ENCODE measurements around the gene MAPK11. TPM values are rescaled to one million over a fixed set of nuclear protein-coding genes. Genes with fewer than 3 reads are reported as not detected.
A peak's percentile ranks its signal among the peaks of the same experiment; 100 is the strongest.

The MAPK11 gene
- total and polyA plus RNA-seq, 2 donors (not counting 1 experiment from before 2014, with no cell fraction given) = 8.1 to 9.9 TPM

DNA sequence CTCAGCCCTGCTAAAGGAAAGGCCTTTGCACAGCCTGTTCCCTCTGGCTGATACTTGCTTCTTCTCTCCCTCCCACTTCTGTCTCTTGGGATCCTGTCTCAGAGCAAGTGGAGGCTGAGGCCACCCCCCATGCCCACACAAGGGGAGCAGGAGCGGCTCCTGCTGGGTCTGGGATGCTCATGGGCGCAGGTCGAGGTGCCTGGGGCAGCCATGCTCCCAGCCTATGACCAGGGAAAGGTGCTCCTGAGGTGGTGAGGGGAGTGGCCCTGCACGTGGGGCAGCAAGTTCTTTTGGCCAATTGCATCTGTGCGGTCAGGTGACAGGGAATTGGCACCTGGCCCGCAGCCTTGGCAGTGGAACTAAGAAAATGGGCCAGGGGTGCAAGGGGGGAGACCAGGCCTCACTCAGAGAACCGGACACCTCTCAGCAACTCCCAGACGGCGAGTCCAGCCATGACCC lies 1.5 kb downstream of the MAPK11 start:
- no peaks in the 10 kb centered on the region for H3K27me3 Mint-ChIP-seq
- H4K20me1 ChIP-seq (ENCODE audit: control insufficient read depth, insufficient read depth, low read length, poor library complexity, severe bottlenecking) = peaks cover 11% of the 10 kb centered on the region
- no peaks in the 10 kb centered on the region for H3K36me3 ChIP-seq (replicated peaks in 1 of 2; ENCODE audit: control extremely low read depth in 1 of 2, control insufficient read depth in 1 of 2, extremely low read depth in 1 of 2, insufficient read depth in 2 of 2, low read length in 1 of 2)
- no peaks in the 10 kb centered on the region for H3K79me2 ChIP-seq (ENCODE audit: control insufficient read depth, insufficient read depth, low read length)
- WGBS (ENCODE audit: insufficient coverage) = 77% methylated on average over 8 of the region's 9 CpGs
- TF ChIP-seq, protein P1, sequence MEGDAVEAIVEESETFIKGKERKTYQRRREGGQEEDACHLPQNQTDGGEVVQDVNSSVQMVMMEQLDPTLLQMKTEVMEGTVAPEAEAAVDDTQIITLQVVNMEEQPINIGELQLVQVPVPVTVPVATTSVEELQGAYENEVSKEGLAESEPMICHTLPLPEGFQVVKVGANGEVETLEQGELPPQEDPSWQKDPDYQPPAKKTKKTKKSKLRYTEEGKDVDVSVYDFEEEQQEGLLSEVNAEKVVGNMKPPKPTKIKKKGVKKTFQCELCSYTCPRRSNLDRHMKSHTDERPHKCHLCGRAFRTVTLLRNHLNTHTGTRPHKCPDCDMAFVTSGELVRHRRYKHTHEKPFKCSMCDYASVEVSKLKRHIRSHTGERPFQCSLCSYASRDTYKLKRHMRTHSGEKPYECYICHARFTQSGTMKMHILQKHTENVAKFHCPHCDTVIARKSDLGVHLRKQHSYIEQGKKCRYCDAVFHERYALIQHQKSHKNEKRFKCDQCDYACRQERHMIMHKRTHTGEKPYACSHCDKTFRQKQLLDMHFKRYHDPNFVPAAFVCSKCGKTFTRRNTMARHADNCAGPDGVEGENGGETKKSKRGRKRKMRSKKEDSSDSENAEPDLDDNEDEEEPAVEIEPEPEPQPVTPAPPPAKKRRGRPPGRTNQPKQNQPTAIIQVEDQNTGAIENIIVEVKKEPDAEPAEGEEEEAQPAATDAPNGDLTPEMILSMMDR (IDR thresholded peaks at IDR 0.05) = no peak
- no peak for TF ChIP-seq EZH2 (IDR thresholded peaks at IDR 0.05; ENCODE audit: borderline replicate concordance, insufficient read depth, low read depth, low read length, poor library complexity, severe bottlenecking)
- H3K27me3 ChIP-seq (replicated peaks in 1 of 4; ENCODE audit: control extremely low read depth in 1 of 4, control insufficient read depth in 3 of 4, insufficient read depth in 4 of 4, low read length in 3 of 4) = peaks cover 0 to 23% (median 9%) of the 10 kb centered on the region in 4 experiments
- intact Hi-C loops (cut with micrococcal nuclease) = no loop called here
- no peaks in the 10 kb centered on the region for H3K9me3 ChIP-seq (ENCODE audit: control extremely low read depth in 1 of 3, control insufficient read depth in 2 of 3, insufficient read depth in 1 of 3, low read length in 2 of 3)
- H3K4me3 ChIP-seq (ENCODE audit: control extremely low read depth in 1 of 5, extremely low read depth in 1 of 5, insufficient read depth in 1 of 5, low read depth in 2 of 5, low read length in 4 of 5) = no peak overlapping the region
- H3K4me3 Mint-ChIP-seq = peak overlapping the region; percentile 53
- no peak for ATAC-seq (ENCODE audit: low read depth)
- H3K4me1 Mint-ChIP-seq = peaks cover 19% of the 10 kb centered on the region
- no peaks in the 10 kb centered on the region for H3K9me3 Mint-ChIP-seq (ENCODE audit: insufficient read depth)
- H2AFZ ChIP-seq (ENCODE audit: insufficient read depth, low read depth, low read length, poor library complexity, severe bottlenecking) = no peak overlapping the region
- H3K27ac Mint-ChIP-seq = no peak overlapping the region
- DNase-seq = no peak
- ChIA-PET CTCF (interaction anchor here (0.7 to 1.2 kb wide), 2 partner anchors 26 to 58 kb away, joined by 3 read pairs; partner anchors contain the start of gene DENND6B), POLR2A (interaction anchor here (1.1 kb wide), 1 partner anchor 17 kb away, joined by 3 read pairs; no protein-coding TSS in a partner anchor)
- no peak overlapping the region for H3K27ac ChIP-seq (ENCODE audit: low read length in 2 of 2)
- peaks cover 23 to 31% of the 10 kb centered on the region in 2 donors for H3K4me1 ChIP-seq (ENCODE audit: control insufficient read depth in 2 of 2, insufficient read depth in 2 of 2, low read length in 2 of 2)
- H3K4me2 ChIP-seq (replicated peaks; ENCODE audit: low read depth, low read length, poor library complexity, severe bottlenecking) = peak overlapping the region; percentile 58
- H3K9ac ChIP-seq (ENCODE audit: low read length) = no peak overlapping the region

DNA sequence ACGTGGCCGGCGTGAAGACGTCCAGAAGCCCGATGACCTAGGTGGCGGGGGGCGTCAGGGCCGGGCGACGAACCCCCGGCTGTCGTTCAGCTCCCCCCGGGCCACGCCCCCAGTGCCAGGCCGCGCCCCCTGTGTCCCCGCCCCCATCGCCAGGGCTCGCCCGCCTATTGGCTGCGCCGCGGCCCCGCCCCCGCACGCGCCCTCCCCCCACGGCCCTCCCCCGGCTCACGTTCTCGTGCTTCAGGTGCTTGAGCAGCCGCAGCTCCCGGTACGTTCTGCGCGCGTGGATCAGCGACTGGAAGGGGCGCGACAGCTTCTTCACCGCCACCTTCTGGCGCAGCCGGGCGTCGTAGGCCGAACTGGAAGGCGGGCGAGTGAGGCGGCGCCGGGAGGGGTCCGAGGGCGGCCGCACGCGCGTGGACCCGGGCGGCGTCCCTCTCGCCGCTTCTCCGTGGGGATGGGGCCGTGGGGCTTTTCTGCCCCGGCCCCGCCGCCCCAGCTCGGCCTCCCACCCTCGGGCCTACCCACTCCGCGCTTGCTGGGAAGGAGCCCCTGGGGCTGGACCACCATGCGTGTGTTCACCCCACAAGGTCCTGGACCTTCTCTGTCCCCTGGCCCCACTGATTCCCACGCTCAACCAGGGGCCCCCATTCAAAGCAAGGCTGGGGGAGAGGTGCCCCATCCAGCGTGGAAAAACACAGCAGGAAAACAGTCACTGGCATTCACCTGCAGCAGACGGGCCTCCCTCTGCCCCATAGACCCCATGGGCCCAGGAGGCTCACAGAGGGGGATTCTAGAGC lies 2.4 kb downstream of the MAPK11 start:
- CTCF ChIA-PET = interaction anchor here (1.2 kb wide), 2 partner anchors 23 to 59 kb away, joined by 3 to 4 read pairs; partner anchors contain the start of genes DENND6B and TUBGCP6
- POLR2A ChIA-PET = interaction anchor here (0.5 to 0.7 kb wide), 2 partner anchors 15 to 296 kb away, joined by 3 to 4 read pairs; no protein-coding TSS in a partner anchor
- Histone ChIP-seq H3K4me2 (replicated peaks; ENCODE audit: low read depth, low read length, poor library complexity, severe bottlenecking) (peak overlapping the region; percentile 58), H2AFZ (ENCODE audit: insufficient read depth, low read depth, low read length, poor library complexity, severe bottlenecking) (no peak overlapping the region), H3K27me3 (replicated peaks in 1 of 4; ENCODE audit: control extremely low read depth in 1 of 4, control insufficient read depth in 3 of 4, insufficient read depth in 4 of 4, low read length in 3 of 4) (peaks cover 0 to 32% (median 9%) of the 10 kb centered on the region in 4 experiments), H4K20me1 (ENCODE audit: control insufficient read depth, insufficient read depth, low read length, poor library complexity, severe bottlenecking) (peaks cover 11% of the 10 kb centered on the region), H3K9ac (ENCODE audit: low read length) (no peak overlapping the region), H3K4me1 (ENCODE audit: control insufficient read depth in 2 of 2, insufficient read depth in 2 of 2, low read length in 2 of 2) (peaks cover 25 to 36% of the 10 kb centered on the region in 2 donors), H3K9me3 (ENCODE audit: control extremely low read depth in 1 of 3, control insufficient read depth in 2 of 3, insufficient read depth in 1 of 3, low read length in 2 of 3) (no peaks in the 10 kb centered on the region), H3K79me2 (ENCODE audit: control insufficient read depth, insufficient read depth, low read length) (no peaks in the 10 kb centered on the region), H3K36me3 (replicated peaks in 1 of 2; ENCODE audit: control extremely low read depth in 1 of 2, control insufficient read depth in 1 of 2, extremely low read depth in 1 of 2, insufficient read depth in 2 of 2, low read length in 1 of 2) (no peaks in the 10 kb centered on the region), H3K27ac (ENCODE audit: low read length in 2 of 2) (no peak overlapping the region), H3K4me3 (ENCODE audit: control extremely low read depth in 1 of 5, extremely low read depth in 1 of 5, insufficient read depth in 1 of 5, low read depth in 2 of 5, low read length in 4 of 5) (no peak overlapping the region)
- no peaks in the 10 kb centered on the region for H3K27me3 Mint-ChIP-seq
- DNase-seq (peak; percentile 65), ATAC-seq (ENCODE audit: low read depth) (no peak)
- no peak overlapping the region for H3K27ac Mint-ChIP-seq
- intact Hi-C loops (cut with micrococcal nuclease) = no loop called here
- peak overlapping the region; percentile 53 for H3K4me3 Mint-ChIP-seq
- H3K9me3 Mint-ChIP-seq (ENCODE audit: insufficient read depth) = no peaks in the 10 kb centered on the region
- TF ChIP-seq EZH2 (IDR thresholded peaks at IDR 0.05; ENCODE audit: borderline replicate concordance, insufficient read depth, low read depth, low read length, poor library complexity, severe bottlenecking) = no peak
- TF ChIP-seq, protein P1 (IDR thresholded peaks at IDR 0.05) = no peak
- H3K4me1 Mint-ChIP-seq = peaks cover 21% of the 10 kb centered on the region
- 25% methylated on average over 68 of the region's 75 CpGs for WGBS (ENCODE audit: insufficient coverage)

All from B cell (primary cell).